ENCODE data around the gene STRA6. TPM values are rescaled to one million over a fixed set of nuclear protein-coding genes. Genes with fewer than 3 reads are reported as not detected.

The STRA6 gene
- total RNA-seq, 1 donor from 2014 or later: not detected

GRCh38 chr15:74132681-74133651 is 69.6 kb downstream of the STRA6 start:
- Histone ChIP-seq H3K27me3 (peaks cover 96% of the 10 kb centered on the region), H3K4me1 (peaks cover 11% of the 10 kb centered on the region), H3K4me3 (no peak overlapping the region), H3K9me3 (no peaks in the 10 kb centered on the region), H3K36me3 (no peaks in the 10 kb centered on the region), H3K27ac (no peak overlapping the region)
- no peak for DNase-seq
- ATAC-seq: no peak
- TF ChIP-seq CTCF (IDR thresholded peaks at IDR 0.05): no peak
- intact Hi-C loops (cut with DNase I): no loop called here

- peaks cover 94% of the 10 kb centered on the region for H3K27me3 ChIP-seq
- ATAC-seq (no peak), DNase-seq (no peak)
- intact Hi-C loops (cut with DNase I): no loop called here
- H3K27ac ChIP-seq: no peak overlapping the region
- no peak overlapping the region for H3K4me3 ChIP-seq
- H3K9me3 ChIP-seq: no peaks in the 10 kb centered on the region
- no peaks in the 10 kb centered on the region for H3K36me3 ChIP-seq
- TF ChIP-seq CTCF (IDR thresholded peaks at IDR 0.05): no peak
- H3K4me1 ChIP-seq: peaks cover 15% of the 10 kb centered on the region
Measured at GRCh38 chr15:74131628-74132413, 70.8 kb downstream of the STRA6 start.

GRCh38 chr15:74130849-74131627 is 71.5 kb downstream of the STRA6 start:
- H3K36me3 ChIP-seq: no peaks in the 10 kb centered on the region
- H3K4me3 ChIP-seq: no peak overlapping the region
- DNase-seq (no peak), ATAC-seq (no peak)
- intact Hi-C loops (cut with DNase I): no loop called here
- H3K9me3 ChIP-seq: no peaks in the 10 kb centered on the region
- TF ChIP-seq CTCF (IDR thresholded peaks at IDR 0.05): no peak
- H3K4me1 ChIP-seq: peaks cover 15% of the 10 kb centered on the region
- no peak overlapping the region for H3K27ac ChIP-seq
- H3K27me3 ChIP-seq: peaks cover 91% of the 10 kb centered on the region

GRCh38 chr15:74130155-74130848 is 72.3 kb downstream of the STRA6 start, which contains the start of gene ISLR2:
TSS of gene ISLR2 (plus strand) at chr15:74130586. CDS start at chr15:74132755, 2,169 bp downstream.
- intact Hi-C loops (cut with DNase I): no loop called here
- DNase-seq: no peak

More at GRCh38 chr15:74130155-74130848, 72.3 kb downstream of the STRA6 start, which contains the start of gene ISLR2:
- Histone ChIP-seq H3K4me1 (peaks cover 15% of the 10 kb centered on the region), H3K4me3 (no peak within 1 kb of the TSS), H3K36me3 (no peaks in the 10 kb centered on the region), H3K27ac (no peak within 1 kb of the TSS), H3K9me3 (no peaks in the 10 kb centered on the region), H3K27me3 (peaks cover 91% of the 10 kb centered on the region)
- no peak for TF ChIP-seq CTCF (IDR thresholded peaks at IDR 0.05)
- no peak for ATAC-seq
